ENCODE results near the gene GSTO1.
"Not testable (repeated sequence)": the region's sequence is repeated elsewhere in the genome, so short reads cannot be mapped to it uniquely, and the experiment has no call there.

GSTO1 gene

GRCh38 chr10:104234934-104235333 lies 19.8 kb upstream of the GSTO1 start:
- FAIRE-seq (no peak), DNase-seq (ENCODE audit: insufficient read length) (no peak)
- no peak for TF ChIP-seq TAF1 (IDR thresholded peaks at IDR 0.05; ENCODE audit: borderline replicate concordance, low read depth, low read length)
- no peak for TF ChIP-seq POLR2AphosphoS5 (IDR thresholded peaks at IDR 0.05; ENCODE audit: low read depth, low read length)
- TF ChIP-seq POLR2A (IDR thresholded peaks at IDR 0.05; ENCODE audit: low read depth, low read length): no peak

DNA sequence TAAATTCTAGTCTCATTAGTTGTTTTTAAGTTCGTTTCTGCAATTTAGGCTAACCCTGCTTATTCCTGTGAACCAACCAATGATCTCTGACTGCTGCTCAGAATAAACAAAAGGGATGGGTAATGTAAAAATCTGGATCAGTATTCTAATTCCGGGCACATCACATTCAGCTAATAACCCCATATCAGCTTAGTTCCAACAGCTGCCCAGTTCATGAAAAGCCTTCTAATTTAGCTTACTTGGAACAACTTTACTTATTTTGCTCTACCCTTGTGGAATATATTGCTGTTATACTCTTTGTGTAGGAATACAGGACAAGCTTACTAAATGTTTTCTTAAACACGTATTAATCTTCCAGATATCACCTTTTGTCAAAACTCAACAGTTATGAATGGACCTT lies 18.9 kb upstream of the GSTO1 start:
- DNase-seq (ENCODE audit: insufficient read length) (no peak), FAIRE-seq (no peak)
- no peak for TF ChIP-seq TAF1 (IDR thresholded peaks at IDR 0.05; ENCODE audit: borderline replicate concordance, low read depth, low read length)
- TF ChIP-seq POLR2AphosphoS5 (IDR thresholded peaks at IDR 0.05; ENCODE audit: low read depth, low read length): no peak
- no peak for TF ChIP-seq POLR2A (IDR thresholded peaks at IDR 0.05; ENCODE audit: low read depth, low read length)

GRCh38 chr10:104240078-104240477 lies 14.6 kb upstream of the GSTO1 start:
- FAIRE-seq (no peak), DNase-seq (ENCODE audit: insufficient read length) (no peak)
- no peak for TF ChIP-seq POLR2A (IDR thresholded peaks at IDR 0.05; ENCODE audit: low read depth, low read length)
- TF ChIP-seq TAF1 (IDR thresholded peaks at IDR 0.05; ENCODE audit: borderline replicate concordance, low read depth, low read length): no peak
- TF ChIP-seq POLR2AphosphoS5 (IDR thresholded peaks at IDR 0.05; ENCODE audit: low read depth, low read length): no peak

GRCh38 chr10:104242545-104242944 lies 12.1 kb upstream of the GSTO1 start:
- TF ChIP-seq POLR2A (IDR thresholded peaks at IDR 0.05; ENCODE audit: low read depth, low read length) (no peak), TAF1 (IDR thresholded peaks at IDR 0.05; ENCODE audit: borderline replicate concordance, low read depth, low read length) (no peak), POLR2AphosphoS5 (IDR thresholded peaks at IDR 0.05; ENCODE audit: low read depth, low read length) (no peak)
- no peak for FAIRE-seq
- no peak for DNase-seq (ENCODE audit: insufficient read length)

DNA sequence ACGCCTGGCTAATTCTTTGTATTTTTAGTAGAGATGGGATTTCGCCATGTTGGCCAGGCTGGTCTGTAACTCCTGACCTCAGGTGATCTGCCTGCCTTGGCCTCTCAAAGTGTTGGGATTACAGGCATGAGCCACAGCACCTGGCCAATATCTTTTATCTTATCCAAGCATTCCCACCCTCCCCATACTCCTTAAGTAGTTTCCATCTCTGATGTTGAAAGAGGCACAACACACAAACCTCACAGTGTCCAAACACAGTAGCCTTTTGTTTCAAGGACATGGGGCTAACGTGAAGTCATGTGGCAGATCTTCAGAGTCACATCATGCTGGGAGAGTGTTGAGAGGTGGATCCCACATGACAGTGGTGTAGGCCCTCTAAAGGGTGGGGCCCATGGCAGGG lies 11.7 kb upstream of the GSTO1 start:
- not testable (repeated sequence) for FAIRE-seq

DNA sequence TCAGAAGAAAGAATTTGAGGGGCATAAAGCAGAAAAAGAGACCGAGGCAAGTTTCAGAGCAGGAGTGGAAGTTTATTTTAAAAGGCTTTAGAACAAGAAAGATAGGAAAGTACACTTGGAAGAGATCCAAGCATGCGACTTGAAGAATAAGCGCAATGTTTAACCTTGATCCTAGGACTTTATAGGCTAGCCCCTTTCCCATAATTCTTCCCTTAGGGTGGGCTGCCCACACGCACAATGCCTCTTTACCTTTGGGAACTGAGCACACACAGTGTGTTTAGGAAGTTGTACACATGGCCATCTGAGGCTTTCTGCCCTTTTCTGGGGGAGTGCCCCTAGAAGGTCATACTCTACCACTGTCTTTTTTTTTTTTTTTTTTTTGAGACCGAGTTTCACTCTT lies 11.2 kb upstream of the GSTO1 start:
- no peak for DNase-seq (ENCODE audit: insufficient read length)
- TF ChIP-seq TAF1 (IDR thresholded peaks at IDR 0.05; ENCODE audit: borderline replicate concordance, low read depth, low read length) (no peak), POLR2A (IDR thresholded peaks at IDR 0.05; ENCODE audit: low read depth, low read length) (no peak), POLR2AphosphoS5 (IDR thresholded peaks at IDR 0.05; ENCODE audit: low read depth, low read length) (no peak)
- no peak for FAIRE-seq

More for the DNA sequence above, 11.7 kb upstream of the GSTO1 start:
- DNase-seq (ENCODE audit: insufficient read length): not testable (repeated sequence)

DNA sequence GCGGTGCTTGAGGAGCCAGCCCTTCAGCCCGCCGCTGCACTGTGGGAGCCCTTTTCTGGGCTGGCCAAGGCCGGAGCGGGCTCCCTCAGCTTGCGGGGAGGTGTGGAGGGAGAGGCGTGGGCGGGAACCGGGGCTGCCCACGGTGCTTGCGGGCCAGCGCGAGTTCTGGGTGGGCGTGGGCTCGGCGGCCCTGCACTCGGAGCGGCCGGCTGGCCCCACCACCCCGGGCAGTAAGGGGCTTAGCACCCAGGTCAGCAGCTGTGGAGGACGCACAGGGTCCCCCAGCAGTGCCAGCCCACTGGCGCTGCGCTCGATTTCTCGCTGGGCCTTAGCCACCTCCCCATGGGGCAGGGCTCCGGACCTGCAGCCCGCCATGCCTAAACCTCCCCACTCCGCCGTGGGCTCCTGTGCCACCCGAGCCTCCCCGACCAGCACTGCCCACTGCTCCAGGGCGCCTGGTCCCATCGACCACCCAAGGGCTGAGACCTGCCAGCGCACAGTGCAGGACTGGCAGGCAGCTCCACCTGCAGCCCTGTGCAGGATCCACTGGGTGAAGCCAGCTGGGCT lies 9.5 kb upstream of the GSTO1 start:
- FAIRE-seq (no peak), DNase-seq (ENCODE audit: insufficient read length) (no peak)
- TF ChIP-seq POLR2AphosphoS5 (IDR thresholded peaks at IDR 0.05; ENCODE audit: low read depth, low read length) (no peak), TAF1 (IDR thresholded peaks at IDR 0.05; ENCODE audit: borderline replicate concordance, low read depth, low read length) (no peak), POLR2A (IDR thresholded peaks at IDR 0.05; ENCODE audit: low read depth, low read length) (no peak)

DNA sequence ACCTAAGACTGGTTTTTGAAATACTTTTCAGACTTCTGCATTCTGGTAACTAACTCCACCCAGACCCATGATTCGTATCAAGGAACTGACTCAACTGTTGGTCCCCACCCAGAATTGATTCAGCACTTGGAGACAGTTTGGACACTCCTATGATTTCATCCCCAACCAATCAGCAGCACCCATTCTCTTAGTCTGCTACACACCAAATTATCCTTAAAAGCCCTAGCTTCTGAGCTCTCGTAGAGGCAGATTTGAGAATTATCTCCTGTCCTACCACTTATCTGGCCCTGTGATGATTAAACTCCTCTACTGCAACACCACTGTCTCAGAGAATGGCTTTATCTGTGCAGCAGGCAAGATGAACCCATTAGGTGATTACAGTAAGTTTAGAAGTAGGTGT lies 7.7 kb upstream of the GSTO1 start:
- TF ChIP-seq POLR2A (IDR thresholded peaks at IDR 0.05; ENCODE audit: low read depth, low read length) (no peak), POLR2AphosphoS5 (IDR thresholded peaks at IDR 0.05; ENCODE audit: low read depth, low read length) (no peak), TAF1 (IDR thresholded peaks at IDR 0.05; ENCODE audit: borderline replicate concordance, low read depth, low read length) (no peak)
- no peak for FAIRE-seq
- DNase-seq (ENCODE audit: insufficient read length): no peak

- TF ChIP-seq POLR2A (IDR thresholded peaks at IDR 0.05; ENCODE audit: low read depth, low read length) (no peak), TAF1 (IDR thresholded peaks at IDR 0.05; ENCODE audit: borderline replicate concordance, low read depth, low read length) (no peak), POLR2AphosphoS5 (IDR thresholded peaks at IDR 0.05; ENCODE audit: low read depth, low read length) (no peak)
- DNase-seq (ENCODE audit: insufficient read length) (no peak), FAIRE-seq (no peak)
Observed at GRCh38 chr10:104247513-104248146, 7.1 kb upstream of the GSTO1 start.

DNA sequence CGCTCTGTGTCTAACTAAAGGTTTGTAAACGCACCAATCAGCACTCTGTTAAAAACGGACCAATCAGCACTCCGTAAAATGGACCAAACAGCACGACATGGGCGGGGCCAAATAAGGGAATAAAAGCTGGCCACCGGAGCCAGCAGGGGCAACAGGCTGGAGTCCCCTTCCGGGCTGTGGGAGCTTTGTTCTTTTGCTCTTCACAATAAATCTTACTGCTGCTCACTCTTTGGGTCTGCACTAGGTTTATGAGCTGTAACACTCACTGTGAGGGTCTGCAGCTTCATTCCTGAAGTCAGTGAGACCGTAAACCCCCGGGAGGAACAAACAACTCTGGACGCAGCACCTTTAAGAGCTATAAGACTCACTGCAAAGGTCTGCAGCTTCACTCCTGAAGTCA lies 5.8 kb upstream of the GSTO1 start:
- not testable (repeated sequence) for DNase-seq (ENCODE audit: insufficient read length); FAIRE-seq

GRCh38 chr10:104250371-104250770 lies 4.3 kb upstream of the GSTO1 start:
- TF ChIP-seq TAF1 (IDR thresholded peaks at IDR 0.05; ENCODE audit: borderline replicate concordance, low read depth, low read length) (no peak), POLR2A (IDR thresholded peaks at IDR 0.05; ENCODE audit: low read depth, low read length) (no peak), POLR2AphosphoS5 (IDR thresholded peaks at IDR 0.05; ENCODE audit: low read depth, low read length) (no peak)
- DNase-seq (ENCODE audit: insufficient read length): no peak
- FAIRE-seq: no peak

GRCh38 chr10:104251443-104251842 lies 3.2 kb upstream of the GSTO1 start:
- TF ChIP-seq POLR2A (IDR thresholded peaks at IDR 0.05; ENCODE audit: low read depth, low read length): no peak
- no peak for TF ChIP-seq TAF1 (IDR thresholded peaks at IDR 0.05; ENCODE audit: borderline replicate concordance, low read depth, low read length)
- TF ChIP-seq POLR2AphosphoS5 (IDR thresholded peaks at IDR 0.05; ENCODE audit: low read depth, low read length): no peak
- FAIRE-seq (no peak), DNase-seq (ENCODE audit: insufficient read length) (no peak)

GRCh38 chr10:104252368-104252767 lies 2.3 kb upstream of the GSTO1 start:
- TF ChIP-seq POLR2A (IDR thresholded peaks at IDR 0.05; ENCODE audit: low read depth, low read length): no peak
- no peak for TF ChIP-seq POLR2AphosphoS5 (IDR thresholded peaks at IDR 0.05; ENCODE audit: low read depth, low read length)
- FAIRE-seq (no peak), DNase-seq (ENCODE audit: insufficient read length) (no peak)
